Ovary (tissue), 9 donors: ENCODE measurements around the gene PI4KB. TPM values are rescaled to one million over a fixed set of nuclear protein-coding genes. Genes with fewer than 3 reads are reported as not detected.
A peak's percentile ranks its signal among the peaks of the same experiment; 100 is the strongest.

ENCODE experiments used
- DNase-seq, 5 donors: peaks; one replicate each; pipeline ENCODE4 v3.0.0-alpha.2; 2019 to 2020
- H3K27ac ChIP-seq, 2 donors: fragments of 200-600 bp; one replicate each; pipeline versions ENCODE4 v1.5.1 to v1.8.0; 2019 to 2022
- H3K27me3 ChIP-seq: fragments of 200-600 bp; one replicate; pipeline ENCODE4 v1.8.0; 2022
- H3K36me3 ChIP-seq: fragments of 200-600 bp; sonication (generic); one replicate; pipeline ENCODE4 v1.5.1; 2019
- H3K4me1 ChIP-seq: one replicate; pipeline ENCODE4 v1.8.1; 2013; ENCODE audit warnings: mild to moderate bottlenecking, moderate library complexity; ENCODE audit not compliant: insufficient read depth
- H3K4me3 ChIP-seq: fragments of 200-600 bp; sonication (generic); one replicate; pipeline ENCODE4 v1.5.1; 2017
- H3K9me3 ChIP-seq, 2 donors: fragments of 200-600 bp in 1 of 2; sonication (generic) in 1 of 2; one replicate each; pipeline versions ENCODE4 v1.5.1 to v1.8.1; 2013 to 2019; ENCODE audit warnings: mild to moderate bottlenecking in 1 of 2, moderate library complexity in 1 of 2
- EP300 ChIP-seq: sonication (generic); formaldehyde crosslinking; IDR thresholded peaks from one replicate; pipeline ENCODE4 v1.6.1; 2017; ENCODE audit warnings: antibody characterized with exemption
- POLR2A ChIP-seq: fragments of 450-650 bp; IDR thresholded peaks from one replicate; pipeline ENCODE4 v1.6.1; 2017; ENCODE audit warnings: antibody characterized with exemption, mild to moderate bottlenecking, moderate library complexity
- WGBS, 3 donors: extraction: QIAGEN DNeasy Blood & Tissue Kit in 1 of 3; methylation state at CpG; one replicate each; pipeline versions ENCODE4 v1.1.5 to v1.1.7; 2013 to 2017; 5-methylcytosine and 5-hydroxymethylcytosine counted together
- intact Hi-C, 4 donors: fragments of 100-400 bp; cut with DNase I; formaldehyde crosslinking; loops; one replicate each; pipeline versions ENCODE4 v1.11.0 to v1.15.1; 2022 to 2023
- polyA plus RNA-seq, 2 donors: library from polyadenylated mRNA; stranded (reverse); fragments of 200-250 nt in 1 of 2; fragments of 350-450 nt in 1 of 2; fragmentation: Illumina TruSeq in 1 of 2; extraction: RNeasy Lipid Tissue Mini Kit (QIAGEN cat#74804) in 1 of 2; gene quantifications; one replicate each; pipeline ENCODE4 v1.2.3, GENCODE V29; 2013 to 2014
- total RNA-seq, 7 donors: library from RNA; depleted of rRNA in 2 of 7; stranded (reverse); fragments of >200 nt in 2 of 7; fragmentation: NEBNext Ultra II Directional in 3 of 7; extraction: Animal tissue kit (Norgen Biotek cat#: 25700) in 3 of 7; gene quantifications; one replicate each; pipeline versions ENCODE4 v1.1.0 to v1.2.4, GENCODE V29; 2016 to 2023
- TF ChIP-seq, protein P1 (sequence below), 3 donors: fragments of 450-650 bp in 2 of 3; fragments of 200-600 bp in 1 of 3; IDR thresholded peaks; one replicate each; pipeline versions ENCODE4 v1.5.1 to v1.8.0; 2016 to 2022; ENCODE audit warnings: antibody characterized with exemption in 3 of 3, mild to moderate bottlenecking in 1 of 3
- donor health status: DM: no; HTN: no; CAD: no; lungs with moderate emphysema.
- donor health status: DM: no; HTN: no; CAD: no.
- donor health status: Bipolar disorder and iron deficiency.
- donor health status: DM: yes; HTN: yes; CAD: no.
- donor health status: DM: no; HTN: no; CAD: no.
- donor health status: DM: yes; HTN: yes; CAD: no.

The PI4KB gene
- total and polyA plus RNA-seq, 9 donors = 39.8 to 88.9 (median 63.8) TPM

DNA sequence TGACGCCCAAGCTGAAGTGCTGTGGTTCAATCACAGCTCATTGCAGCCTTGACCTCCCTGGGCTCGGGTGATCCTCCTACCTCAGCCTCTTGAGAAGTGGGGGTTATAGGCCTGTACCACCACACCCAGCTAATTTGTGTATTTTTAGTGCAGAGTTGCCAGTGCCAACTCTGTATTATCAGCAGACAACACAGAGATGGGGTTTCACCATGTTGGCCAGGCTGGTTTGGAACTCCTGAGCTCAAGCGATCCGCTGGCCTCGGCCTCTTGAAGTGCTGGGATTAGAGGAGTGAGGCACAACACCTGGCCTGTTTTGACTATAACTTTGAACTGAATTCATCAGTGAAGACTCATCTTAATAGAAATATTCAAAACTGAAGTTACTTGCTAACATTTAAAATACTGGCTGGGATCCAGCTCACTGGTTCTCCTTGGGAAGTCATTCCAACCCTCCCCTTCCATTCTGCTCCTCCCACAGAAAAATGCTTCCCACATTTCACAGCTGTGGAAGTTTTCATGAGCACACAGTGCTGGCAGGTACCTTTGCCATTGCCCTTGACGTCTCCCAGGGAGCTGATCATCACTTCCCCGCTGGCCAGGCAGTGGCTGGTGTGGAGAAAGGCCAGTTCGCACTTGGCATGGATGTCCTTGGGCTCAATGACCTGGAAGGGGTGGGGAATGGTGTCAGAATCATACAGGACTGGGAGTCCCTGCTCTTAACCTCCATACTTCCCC lies 40.6 kb upstream of the PI4KB start:
- Histone ChIP-seq H3K27me3 (no peaks in the 10 kb centered on the region), H3K4me3 (no peak overlapping the region), H3K36me3 (no peaks in the 10 kb centered on the region), H3K27ac (peak overlapping the region in 1 of 2 donors; percentile 77), H3K4me1 (peaks cover 34% of the 10 kb centered on the region), H3K9me3 (no peaks in the 10 kb centered on the region)
- no peak for TF ChIP-seq EP300
- no peak for TF ChIP-seq POLR2A
- intact Hi-C loops = no loop called here
- WGBS, 3 donors = 10 to 22% (median 13%) methylated on average over 8 of the region's 8 CpGs
- peak; percentile 69 to 80 (median 73) for DNase-seq

DNA sequence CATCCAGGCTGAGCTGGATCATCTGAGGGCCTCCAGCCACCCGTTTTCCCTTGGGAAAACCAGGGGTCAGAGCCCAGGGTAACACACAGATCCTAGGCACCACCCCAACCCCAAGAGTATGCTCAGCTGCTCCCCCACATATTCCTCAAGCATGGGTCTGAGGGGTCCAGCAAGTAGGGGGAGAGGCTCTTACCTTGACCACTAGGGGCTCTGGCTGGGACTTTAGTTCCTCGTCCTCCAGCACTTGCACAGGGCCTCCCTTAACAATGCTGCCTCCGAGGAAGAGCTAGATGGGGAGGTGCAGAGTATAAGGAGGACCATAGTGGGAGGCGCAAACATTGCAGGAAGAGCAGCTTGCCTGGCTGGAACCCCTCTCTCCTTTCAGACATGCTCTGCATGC lies 37.8 kb upstream of the PI4KB start:
- no peaks in the 10 kb centered on the region for H3K36me3 ChIP-seq
- 92 to 95% (median 93%) methylated on average over 4 of the region's 4 CpGs for WGBS, 3 donors
- intact Hi-C loops = no loop called here

DNA sequence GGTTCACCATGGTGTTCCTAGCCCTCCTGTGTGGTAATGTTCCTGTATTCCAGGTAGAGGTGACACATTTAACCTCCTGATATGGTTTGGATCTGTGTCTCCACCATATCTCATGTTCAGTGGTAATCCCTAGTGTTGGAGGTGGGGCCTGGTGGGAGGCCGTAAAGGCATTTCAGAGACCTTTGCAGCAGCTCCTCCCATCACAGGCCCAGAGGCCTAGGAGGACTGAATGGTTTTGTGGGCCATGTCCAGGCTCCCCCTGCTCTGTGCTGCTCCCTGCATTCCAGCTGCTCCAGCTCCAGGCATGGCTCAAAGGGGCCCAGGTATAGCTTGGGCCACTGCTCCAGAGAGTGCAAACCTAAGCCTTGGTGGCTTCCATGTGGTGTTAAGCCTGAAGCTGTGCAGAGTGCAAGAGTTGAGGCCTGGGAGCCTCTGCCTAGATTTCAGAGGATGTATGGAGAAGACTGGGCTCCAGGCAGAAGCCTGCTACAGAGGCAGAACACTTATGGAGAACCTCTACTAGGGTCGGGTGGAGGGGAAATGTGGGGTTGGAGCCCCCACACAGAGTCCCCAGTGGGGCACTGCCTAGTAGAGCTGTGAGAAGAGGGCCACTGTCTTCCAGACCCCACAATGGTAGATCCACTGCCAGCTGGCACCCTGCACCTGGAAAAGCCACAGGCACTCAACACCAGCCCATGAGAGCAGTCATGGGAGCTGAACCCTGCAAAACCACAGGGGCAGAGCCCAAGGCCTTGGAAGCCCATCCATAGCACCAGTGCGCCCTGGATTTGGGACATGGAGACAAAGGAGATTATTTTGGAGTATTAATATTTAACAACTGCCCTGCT lies 35.3 kb upstream of the PI4KB start:
- Histone ChIP-seq H3K27ac (no peak overlapping the region), H3K4me3 (no peak overlapping the region), H3K9me3 (no peaks in the 10 kb centered on the region), H3K36me3 (no peaks in the 10 kb centered on the region), H3K4me1 (peaks cover 3% of the 10 kb centered on the region), H3K27me3 (no peaks in the 10 kb centered on the region)
- no peak for TF ChIP-seq POLR2A
- TF ChIP-seq, protein P1, sequence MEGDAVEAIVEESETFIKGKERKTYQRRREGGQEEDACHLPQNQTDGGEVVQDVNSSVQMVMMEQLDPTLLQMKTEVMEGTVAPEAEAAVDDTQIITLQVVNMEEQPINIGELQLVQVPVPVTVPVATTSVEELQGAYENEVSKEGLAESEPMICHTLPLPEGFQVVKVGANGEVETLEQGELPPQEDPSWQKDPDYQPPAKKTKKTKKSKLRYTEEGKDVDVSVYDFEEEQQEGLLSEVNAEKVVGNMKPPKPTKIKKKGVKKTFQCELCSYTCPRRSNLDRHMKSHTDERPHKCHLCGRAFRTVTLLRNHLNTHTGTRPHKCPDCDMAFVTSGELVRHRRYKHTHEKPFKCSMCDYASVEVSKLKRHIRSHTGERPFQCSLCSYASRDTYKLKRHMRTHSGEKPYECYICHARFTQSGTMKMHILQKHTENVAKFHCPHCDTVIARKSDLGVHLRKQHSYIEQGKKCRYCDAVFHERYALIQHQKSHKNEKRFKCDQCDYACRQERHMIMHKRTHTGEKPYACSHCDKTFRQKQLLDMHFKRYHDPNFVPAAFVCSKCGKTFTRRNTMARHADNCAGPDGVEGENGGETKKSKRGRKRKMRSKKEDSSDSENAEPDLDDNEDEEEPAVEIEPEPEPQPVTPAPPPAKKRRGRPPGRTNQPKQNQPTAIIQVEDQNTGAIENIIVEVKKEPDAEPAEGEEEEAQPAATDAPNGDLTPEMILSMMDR (IDR thresholded peaks at IDR 0.05) = no peak
- TF ChIP-seq EP300 = no peak
- 92 to 99% (median 96%) methylated on average over 3 of the region's 3 CpGs for WGBS, 3 donors
- DNase-seq = no peak
- intact Hi-C loops = no loop called here

More for the DNA sequence above, 37.8 kb upstream of the PI4KB start:
- no peaks in the 10 kb centered on the region for H3K9me3 ChIP-seq
- H3K27me3 ChIP-seq = no peaks in the 10 kb centered on the region
- no peak overlapping the region for H3K4me3 ChIP-seq
- TF ChIP-seq, protein P1 (IDR thresholded peaks at IDR 0.05) = no peak
- TF ChIP-seq EP300 (no peak), POLR2A (no peak)
- DNase-seq = no peak
- peaks cover 21% of the 10 kb centered on the region for H3K4me1 ChIP-seq
- H3K27ac ChIP-seq = no peak overlapping the region

DNA sequence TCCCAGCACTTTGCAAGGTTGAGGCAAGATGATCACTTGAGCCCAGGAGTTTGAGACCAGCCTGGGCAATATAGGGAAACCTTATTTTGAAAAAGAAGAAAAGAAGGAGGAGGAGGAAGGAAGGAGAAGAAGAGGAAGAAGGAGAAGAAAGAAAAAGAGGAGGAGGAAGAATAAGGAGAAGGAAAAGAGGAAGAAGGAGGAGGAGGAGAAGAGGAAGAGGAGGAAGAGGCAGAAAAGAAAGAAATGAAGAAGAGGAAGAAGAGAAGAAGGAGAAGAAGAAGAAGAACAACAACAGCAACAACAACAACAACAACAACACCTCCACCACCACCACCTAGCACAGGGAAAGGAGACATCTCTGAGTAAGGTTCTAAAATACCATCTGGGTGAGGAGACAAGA lies 34.7 kb upstream of the PI4KB start:
- Histone ChIP-seq H3K27ac (no peak overlapping the region), H3K9me3 (no peaks in the 10 kb centered on the region), H3K36me3 (no peaks in the 10 kb centered on the region), H3K4me1 (no peaks in the 10 kb centered on the region), H3K4me3 (no peak overlapping the region), H3K27me3 (no peaks in the 10 kb centered on the region)
- no peak for DNase-seq
- no peak for TF ChIP-seq POLR2A
- TF ChIP-seq, protein P1 (IDR thresholded peaks at IDR 0.05) = no peak
- no peak for TF ChIP-seq EP300
- intact Hi-C loops = no loop called here

DNA sequence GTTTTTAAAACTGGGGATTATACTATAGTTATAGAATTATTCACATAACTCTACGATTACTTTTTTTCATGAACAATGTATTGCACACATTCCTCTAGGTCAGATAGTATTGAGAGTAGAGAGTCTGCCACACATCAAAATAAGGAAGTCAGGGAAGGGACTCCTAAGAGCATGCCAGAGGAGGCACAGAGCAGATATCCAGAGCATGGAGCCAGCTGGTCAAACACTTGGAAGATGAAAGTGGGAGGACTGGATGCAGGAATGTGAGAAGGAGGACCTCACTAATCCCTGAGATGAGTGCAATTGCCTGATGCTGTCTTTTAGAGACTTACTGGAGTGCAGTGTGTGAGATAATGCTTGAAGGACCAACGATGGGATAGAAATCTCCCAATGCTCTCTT lies 29.5 kb upstream of the PI4KB start:
- TF ChIP-seq POLR2A = no peak
- TF ChIP-seq, protein P1 (IDR thresholded peaks at IDR 0.05) = no peak
- TF ChIP-seq EP300 = no peak
- no peak overlapping the region for H3K4me3 ChIP-seq
- 10 to 18% (median 14%) methylated on average over 2 of the region's 2 CpGs for WGBS, 3 donors
- H3K27ac ChIP-seq = no peak overlapping the region
- H3K36me3 ChIP-seq = no peaks in the 10 kb centered on the region
- H3K9me3 ChIP-seq = no peaks in the 10 kb centered on the region
- no peaks in the 10 kb centered on the region for H3K4me1 ChIP-seq
- no peaks in the 10 kb centered on the region for H3K27me3 ChIP-seq
- no peak for DNase-seq
- intact Hi-C loops = no loop called here
